ENCODE results near the gene METTL25B. TPM values are rescaled to one million over a fixed set of nuclear protein-coding genes. Genes with fewer than 3 reads are reported as not detected.
A peak's percentile ranks its signal among the peaks of the same experiment; 100 is the strongest.

The METTL25B gene
- total and polyA plus RNA-seq, 2 experiments from 2014 or later, result 18.3 to 21.1 TPM

- no peak for TF ChIP-seq REST (IDR thresholded peaks at IDR 0.05; ENCODE audit: unreplicated experiment)
- TF ChIP-seq ETS1 (IDR thresholded peaks at IDR 0.05), result no peak
Observed at GRCh38 chr1:156703336-156703735, 24.9 kb upstream of the METTL25B start (continued).

GRCh38 chr1:156703741-156704140 is 24.5 kb upstream of the METTL25B start:
- Mint-ChIP-seq H3K27ac (no peak overlapping the region), H3K36me3 (ENCODE audit: low read depth) (peaks cover 34% of the 10 kb centered on the region), H3K27me3 (ENCODE audit: insufficient read depth, low read depth, poor library complexity) (peaks cover 31% of the 10 kb centered on the region), H3K4me1 (peaks cover 40% of the 10 kb centered on the region), H3K4me3 (peak overlapping the region; percentile 83), H3K9me3 (no peaks in the 10 kb centered on the region; the same call in 2 of the 3 replicates)
- ATAC-seq (peak; percentile 1), DNase-seq (ENCODE audit: low spot score) (no peak)
- Histone ChIP-seq H3K27me3 (ENCODE audit: insufficient read depth) (peaks cover 27% of the 10 kb centered on the region), H3K27ac (ENCODE audit: low read depth) (no peak overlapping the region), H4K20me1 (replicated peaks; ENCODE audit: insufficient read depth) (no peaks in the 10 kb centered on the region; the same call in 1 of the 2 replicates), H3K4me2 (peak overlapping the region; percentile 92), H3K36me3 (ENCODE audit: insufficient read depth) (no peaks in the 10 kb centered on the region; the same call in 1 of the 2 replicates), H2AFZ (no peak overlapping the region), H3K79me2 (replicated peaks; ENCODE audit: insufficient read depth) (peaks cover 13% of the 10 kb centered on the region), H3K4me1 (ENCODE audit: insufficient read depth) (peaks cover 39% of the 10 kb centered on the region), H3F3A (replicated peaks; ENCODE audit: low read depth) (peaks cover 22% of the 10 kb centered on the region), H3K4me3 (peak overlapping the region; percentile 67), H3K9me2 (ENCODE audit: insufficient read depth) (no peaks in the 10 kb centered on the region)
- no peak for TF ChIP-seq ZNF114 (CRISPR knock-in tag; IDR thresholded peaks at IDR 0.05)
- TF ChIP-seq CTCF (conservative IDR thresholded peaks at IDR 0.05; ENCODE audit: low read depth in 2 of 2), result 0 out of 4 replicates have a peak, but pooled peaks of 1 of the 2 experiments have one; percentile 4

- DNase-seq (ENCODE audit: low spot score), result no peak
- H3K27me3 Mint-ChIP-seq (ENCODE audit: insufficient read depth, low read depth, poor library complexity), result peaks cover 31% of the 10 kb centered on the region
- no peak overlapping the region for H3K27ac Mint-ChIP-seq
- Histone ChIP-seq H4K20me1 (replicated peaks; ENCODE audit: insufficient read depth) (no peaks in the 10 kb centered on the region; the same call in 1 of the 2 replicates), H3K9me2 (ENCODE audit: insufficient read depth) (no peaks in the 10 kb centered on the region), H3K4me2 (peak overlapping the region; percentile 92), H3K79me2 (replicated peaks; ENCODE audit: insufficient read depth) (peaks cover 13% of the 10 kb centered on the region), H3F3A (replicated peaks; ENCODE audit: low read depth) (peaks cover 25% of the 10 kb centered on the region), H2AFZ (no peak overlapping the region), H3K36me3 (ENCODE audit: insufficient read depth) (no peaks in the 10 kb centered on the region), H3K4me3 (peak overlapping the region; percentile 67), H3K27ac (ENCODE audit: low read depth) (no peak overlapping the region), H3K4me1 (ENCODE audit: insufficient read depth) (peaks cover 44% of the 10 kb centered on the region), H3K27me3 (ENCODE audit: insufficient read depth) (peaks cover 27% of the 10 kb centered on the region)
- peak overlapping the region; percentile 83 for H3K4me3 Mint-ChIP-seq
- ATAC-seq, result no peak; the same call in 2 of the 3 replicates
- H3K9me3 Mint-ChIP-seq, result no peaks in the 10 kb centered on the region; the same call in 2 of the 3 replicates
- peaks cover 45% of the 10 kb centered on the region for H3K4me1 Mint-ChIP-seq
- H3K36me3 Mint-ChIP-seq (ENCODE audit: low read depth), result peaks cover 29% of the 10 kb centered on the region
- TF ChIP-seq STAT1 (IDR thresholded peaks at IDR 0.05; ENCODE audit: unreplicated experiment) (no peak), NANOG (IDR thresholded peaks at IDR 0.05; ENCODE audit: borderline replicate concordance) (no peak), JUNB (IDR thresholded peaks at IDR 0.05; ENCODE audit: unreplicated experiment) (no peak), REST (IDR thresholded peaks at IDR 0.05; ENCODE audit: unreplicated experiment) (no peak), CTCF (conservative IDR thresholded peaks at IDR 0.05; ENCODE audit: low read depth in 2 of 2) (no peak), ETS1 (IDR thresholded peaks at IDR 0.05) (no peak)
Observed at GRCh38 chr1:156704166-156704711, 24.0 kb upstream of the METTL25B start.

Data from GM23338 (cell line).